Stomach smooth muscle (tissue), 2 donors: ENCODE results near the gene NMUR1.

ENCODE experiments used
- H3K27ac ChIP-seq: one replicate; pipeline ENCODE4 v1.7.0; 2013; ENCODE audit warnings: mild to moderate bottlenecking, low read length, inconsistent platforms
- H3K27me3 ChIP-seq, 2 donors: one replicate each; pipeline ENCODE4 v1.7.0; 2013; ENCODE audit warnings: low read length in 2 of 2; ENCODE audit not compliant: insufficient read depth in 2 of 2, control insufficient read depth in 1 of 2
- H3K36me3 ChIP-seq, 2 donors: one replicate each; pipeline ENCODE4 v1.7.0; 2013; ENCODE audit warnings: low read length in 2 of 2; ENCODE audit not compliant: control insufficient read depth in 2 of 2, insufficient read depth in 2 of 2
- H3K4me1 ChIP-seq: one replicate; pipeline ENCODE4 v1.7.0; 2013; ENCODE audit warnings: low read length; ENCODE audit not compliant: control insufficient read depth, insufficient read depth
- H3K4me3 ChIP-seq, 2 donors: one replicate each; pipeline ENCODE4 v1.7.0; 2013; ENCODE audit warnings: low read length in 2 of 2
- H3K9ac ChIP-seq, 2 donors: one replicate each; pipeline ENCODE4 v1.7.0; 2013; ENCODE audit warnings: low read length in 2 of 2, mild to moderate bottlenecking in 1 of 2
- H3K9me3 ChIP-seq, 2 donors: one replicate each; pipeline ENCODE4 v1.7.0; 2013; ENCODE audit warnings: low read length in 2 of 2; ENCODE audit not compliant: control insufficient read depth in 2 of 2
- donor health status: healthy.
- donor health status: Pancreatic carcinoma.

NMUR1 gene

GRCh38 chr2:231533086-231533776 lies 3.0 kb upstream of the NMUR1 start:
- no peaks in the 10 kb centered on the region for H3K36me3 ChIP-seq
- no peak overlapping the region for H3K27ac ChIP-seq
- H3K27me3 ChIP-seq = no peaks in the 10 kb centered on the region
- H3K9ac ChIP-seq = no peak overlapping the region
- peaks cover 12% of the 10 kb centered on the region for H3K4me1 ChIP-seq
- H3K9me3 ChIP-seq = no peaks in the 10 kb centered on the region
- H3K4me3 ChIP-seq = no peak overlapping the region

DNA sequence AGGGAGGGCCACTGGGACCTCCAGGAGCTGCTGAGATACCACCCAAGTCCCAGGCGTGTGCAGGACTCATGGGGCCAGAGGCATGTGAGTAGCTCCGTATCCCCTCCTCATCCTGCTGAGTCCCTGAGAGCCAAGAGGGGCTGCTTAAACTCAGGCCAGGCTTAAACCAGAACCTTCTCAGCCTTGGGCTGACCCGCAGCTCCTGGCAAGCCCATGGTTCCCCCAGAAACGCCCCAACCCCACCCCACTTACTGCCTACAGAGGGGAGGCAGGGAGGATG lies 2.5 kb upstream of the NMUR1 start:
- no peak overlapping the region for H3K27ac ChIP-seq
- H3K36me3 ChIP-seq = no peaks in the 10 kb centered on the region
- no peak overlapping the region for H3K9ac ChIP-seq
- H3K4me3 ChIP-seq = no peak overlapping the region
- H3K9me3 ChIP-seq = no peaks in the 10 kb centered on the region
- no peaks in the 10 kb centered on the region for H3K27me3 ChIP-seq
- peaks cover 14% of the 10 kb centered on the region for H3K4me1 ChIP-seq

DNA sequence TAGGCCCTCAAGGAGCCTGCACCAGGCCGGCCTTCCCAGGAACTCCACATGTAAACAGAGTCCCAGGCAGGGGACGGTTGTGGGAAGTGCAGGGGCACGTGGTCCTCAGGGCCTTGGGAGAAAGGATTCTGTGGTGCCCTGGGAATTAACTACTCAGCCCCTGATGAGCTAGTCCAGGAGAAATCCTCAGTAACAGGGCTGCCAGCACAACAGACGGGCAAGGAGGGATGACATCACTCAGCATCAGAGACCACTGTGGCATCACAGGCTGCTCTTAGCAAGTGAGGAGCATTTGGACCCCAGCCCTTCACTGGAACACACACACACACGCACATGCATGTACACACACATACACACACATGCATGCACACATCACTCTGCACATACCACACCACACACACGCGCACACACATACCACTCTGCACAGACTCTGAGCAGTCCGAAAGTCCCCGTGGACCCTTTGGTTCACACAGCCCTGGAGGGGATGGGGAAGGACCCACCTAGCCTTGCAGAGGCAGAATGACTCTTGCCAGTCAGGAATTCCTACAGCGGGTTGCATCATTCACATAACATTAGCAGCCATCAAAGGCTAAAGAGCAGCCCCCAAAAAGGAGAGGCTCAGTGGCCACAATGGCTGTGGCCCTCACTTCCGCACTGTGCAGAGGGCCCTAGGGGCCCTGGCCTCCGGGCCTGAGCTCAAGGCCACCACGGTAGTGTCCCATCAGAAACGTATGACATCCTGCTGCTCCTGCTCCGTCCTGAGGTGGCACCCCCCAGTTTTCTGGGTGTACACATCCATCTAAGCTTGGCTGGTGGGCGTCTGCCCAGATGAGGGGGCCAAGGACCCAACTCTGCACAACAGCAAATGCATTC lies 1.9 kb upstream of the NMUR1 start:
- H3K27me3 ChIP-seq = no peaks in the 10 kb centered on the region
- no peaks in the 10 kb centered on the region for H3K36me3 ChIP-seq
- peaks cover 14% of the 10 kb centered on the region for H3K4me1 ChIP-seq
- H3K9me3 ChIP-seq = no peaks in the 10 kb centered on the region
- no peak overlapping the region for H3K9ac ChIP-seq
- H3K4me3 ChIP-seq = no peak overlapping the region
- H3K27ac ChIP-seq = no peak overlapping the region

DNA sequence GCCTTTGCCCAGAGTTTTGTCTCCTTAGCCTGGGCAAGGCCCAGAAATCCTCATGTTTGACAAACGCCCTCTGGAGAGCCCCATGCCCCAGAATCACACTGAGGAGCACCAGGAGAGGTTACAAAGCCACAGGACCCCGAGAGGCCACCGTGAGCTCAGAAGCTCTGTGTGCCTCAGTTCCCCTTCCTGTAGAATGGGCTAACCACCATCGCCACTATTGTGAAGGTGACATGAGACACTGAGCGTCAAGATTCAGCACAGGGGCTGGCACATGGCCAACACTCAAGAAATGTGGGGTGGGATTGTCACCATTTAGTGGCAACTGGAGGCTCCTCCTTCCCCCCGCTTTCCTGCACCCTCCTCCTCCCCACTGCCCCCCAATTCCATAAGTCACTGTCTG lies 1.2 kb upstream of the NMUR1 start:
- peaks cover 14% of the 10 kb centered on the region for H3K4me1 ChIP-seq
- no peaks in the 10 kb centered on the region for H3K9me3 ChIP-seq
- H3K36me3 ChIP-seq = no peaks in the 10 kb centered on the region
- no peak overlapping the region for H3K4me3 ChIP-seq
- H3K27me3 ChIP-seq = no peaks in the 10 kb centered on the region
- H3K27ac ChIP-seq = no peak overlapping the region
- no peak overlapping the region for H3K9ac ChIP-seq

DNA sequence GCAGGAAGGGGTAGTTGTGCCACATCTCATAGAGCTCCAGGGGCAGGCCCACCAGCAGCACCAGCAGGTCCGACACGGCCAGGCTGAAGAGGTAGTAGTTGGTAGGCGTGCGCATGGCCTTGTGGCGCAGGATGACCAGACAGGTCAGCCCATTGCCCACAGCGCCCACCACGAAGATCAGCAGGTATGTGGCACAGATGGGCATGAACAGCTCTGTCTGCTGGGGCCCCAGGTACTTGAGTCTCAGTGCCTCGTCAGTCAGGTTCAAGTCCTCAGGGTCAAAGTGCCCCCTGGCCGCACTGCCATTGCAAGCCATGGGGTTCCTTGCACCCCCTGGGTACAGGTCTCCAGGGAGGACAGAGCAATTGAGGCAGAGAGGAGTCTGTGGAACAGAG lies 1.6 kb downstream of the NMUR1 start:
- Histone ChIP-seq H3K27ac (no peak overlapping the region), H3K36me3 (no peaks in the 10 kb centered on the region), H3K27me3 (no peaks in the 10 kb centered on the region), H3K9ac (no peak overlapping the region), H3K4me1 (peaks cover 16% of the 10 kb centered on the region), H3K9me3 (no peaks in the 10 kb centered on the region), H3K4me3 (no peak overlapping the region)

DNA sequence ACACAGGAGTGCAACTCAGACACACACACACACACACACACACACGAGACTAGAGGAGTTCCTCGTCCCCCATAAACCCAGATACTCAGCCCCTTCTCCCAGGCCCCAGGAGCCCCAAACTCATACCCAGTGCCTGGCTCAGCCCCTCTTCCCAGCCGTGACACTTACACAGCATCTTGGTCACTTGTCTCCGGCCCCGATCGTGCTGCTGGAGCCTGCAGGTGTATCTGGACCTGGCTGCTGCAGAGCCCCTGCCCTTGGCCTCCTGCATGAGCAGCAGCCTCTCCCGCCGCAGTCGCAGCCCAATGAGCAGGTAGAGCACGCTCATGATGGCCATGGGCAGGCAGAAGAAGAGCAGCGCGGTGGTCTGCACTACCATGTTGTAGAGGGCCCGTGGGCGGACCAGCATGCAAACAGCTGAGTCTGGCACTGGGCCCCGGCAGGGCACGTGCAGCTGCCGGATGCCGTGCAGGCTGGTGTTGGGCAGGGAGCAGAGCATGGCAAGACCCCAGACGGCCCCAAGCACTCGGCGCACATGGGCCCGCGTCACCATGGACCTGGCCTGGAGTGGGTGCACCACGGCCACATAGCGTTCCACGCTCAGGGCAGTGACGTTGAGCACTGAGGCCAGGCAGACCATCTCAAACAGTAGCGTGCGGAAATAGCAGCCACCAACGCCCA lies 2.1 kb downstream of the NMUR1 start:
- Histone ChIP-seq H3K9ac (no peak overlapping the region), H3K27ac (no peak overlapping the region), H3K27me3 (no peaks in the 10 kb centered on the region), H3K4me1 (peaks cover 19% of the 10 kb centered on the region), H3K36me3 (no peaks in the 10 kb centered on the region), H3K4me3 (no peak overlapping the region), H3K9me3 (no peaks in the 10 kb centered on the region)

DNA sequence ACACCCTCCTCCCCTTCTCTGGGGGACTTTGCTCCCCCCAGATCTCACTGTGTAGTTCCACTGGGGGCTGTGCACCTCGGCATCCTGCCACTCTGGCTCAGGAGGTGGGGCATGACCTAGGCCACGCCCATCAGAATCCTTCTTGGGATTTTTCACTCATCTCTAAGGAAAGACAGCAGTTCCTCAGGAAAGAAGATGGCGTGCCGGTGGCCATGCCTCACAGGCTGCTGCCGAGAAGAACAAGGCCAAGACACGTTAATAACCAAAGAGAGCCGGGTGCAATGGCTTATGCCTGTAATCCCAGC lies 3.2 kb downstream of the NMUR1 start:
- Histone ChIP-seq H3K27me3 (no peaks in the 10 kb centered on the region), H3K36me3 (no peaks in the 10 kb centered on the region), H3K9me3 (no peaks in the 10 kb centered on the region), H3K4me1 (peaks cover 19% of the 10 kb centered on the region), H3K4me3 (no peak overlapping the region), H3K27ac (no peak overlapping the region), H3K9ac (no peak overlapping the region)

DNA sequence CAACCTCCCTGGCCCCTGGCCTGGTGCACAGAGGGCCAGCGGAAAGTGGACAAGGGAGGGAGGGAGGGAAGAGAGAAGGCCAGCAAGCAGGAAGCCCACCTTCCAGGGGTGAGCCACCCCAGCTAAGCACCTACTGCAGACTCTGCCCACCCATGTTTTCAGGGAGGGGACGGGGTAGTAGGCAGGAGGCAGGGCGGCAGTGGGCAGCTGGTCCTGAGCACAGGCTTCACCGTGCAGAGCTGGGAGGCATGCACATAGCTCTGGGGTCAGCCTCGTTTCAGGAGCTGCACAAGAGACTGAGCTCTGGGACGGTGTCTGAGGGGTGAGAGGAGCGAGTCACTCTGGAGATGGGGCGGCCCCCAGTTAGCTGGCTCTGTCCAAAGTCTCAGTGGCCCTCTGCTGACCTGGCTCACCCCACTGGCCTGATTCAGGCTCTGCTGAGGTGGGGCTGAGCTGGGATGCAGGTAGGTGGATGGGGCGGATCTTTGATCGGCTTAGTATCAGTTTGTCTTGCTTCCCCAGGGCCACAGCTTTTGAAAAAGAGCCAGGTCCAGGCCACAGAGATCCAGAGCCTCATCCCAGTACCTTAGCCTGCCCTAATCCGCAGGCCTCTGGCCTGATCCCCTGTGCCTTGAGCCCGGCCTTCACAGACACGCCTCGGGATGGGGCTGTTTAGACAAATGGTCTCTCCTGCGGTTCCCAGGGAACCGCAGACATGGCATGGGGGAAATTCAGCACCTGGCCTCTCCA lies 3.7 kb downstream of the NMUR1 start:
- Histone ChIP-seq H3K9ac (no peak overlapping the region), H3K27me3 (no peaks in the 10 kb centered on the region), H3K36me3 (no peaks in the 10 kb centered on the region), H3K4me3 (no peak overlapping the region), H3K4me1 (peaks cover 19% of the 10 kb centered on the region), H3K9me3 (no peaks in the 10 kb centered on the region), H3K27ac (no peak overlapping the region)

GRCh38 chr2:231525248-231526163 lies 4.7 kb downstream of the NMUR1 start:
- Histone ChIP-seq H3K9me3 (no peaks in the 10 kb centered on the region), H3K27me3 (no peaks in the 10 kb centered on the region), H3K36me3 (no peaks in the 10 kb centered on the region), H3K4me3 (no peak overlapping the region), H3K9ac (no peak overlapping the region), H3K4me1 (peaks cover 14% of the 10 kb centered on the region), H3K27ac (no peak overlapping the region)
